Right atrium auricular region (tissue), 2 donors: ENCODE data around the gene LY6G6D. TPM values are rescaled to one million over a fixed set of nuclear protein-coding genes. Genes with fewer than 3 reads are reported as not detected.

Source experiments
- DNase-seq: peaks from one replicate; pipeline ENCODE4 v3.0.0-alpha.2; 2019; ENCODE audit warnings: low spot score
- H3K27ac ChIP-seq, 2 donors: fragments of 200-600 bp; sonication (generic); 1 replicate in 1 of 2; 2 replicates in 1 of 2; pipeline ENCODE4 v1.5.1; 2016 to 2019
- H3K27me3 ChIP-seq, 2 donors: fragments of 200-600 bp; sonication (generic); one replicate each; pipeline versions ENCODE4 v1.5.1 to v1.6.0; 2017 to 2019
- H3K36me3 ChIP-seq: fragments of 200-600 bp; sonication (generic); one replicate; pipeline ENCODE4 v1.5.1; 2016
- H3K4me1 ChIP-seq, 2 donors: fragments of 200-600 bp; sonication (generic); one replicate each; pipeline versions ENCODE4 v1.5.1 to v1.6.0; 2017 to 2019
- H3K4me3 ChIP-seq, 2 donors: fragments of 200-600 bp; sonication (generic); 1 replicate in 1 of 2; 2 replicates in 1 of 2; pipeline ENCODE4 v1.5.1; 2017 to 2019; ENCODE audit warnings: mild to moderate bottlenecking in 1 of 2, moderate library complexity in 1 of 2
- H3K9me3 ChIP-seq, 2 donors: fragments of 200-600 bp; sonication (generic); one replicate each; pipeline ENCODE4 v1.5.1; 2019
- CTCF ChIP-seq, 2 donors: fragments of 200-600 bp; sonication (generic); IDR thresholded peaks; one replicate each; pipeline ENCODE4 v1.5.1; 2019; ENCODE audit warnings: antibody characterized with exemption in 2 of 2
- total RNA-seq, 2 donors: library from RNA; depleted of rRNA; stranded (reverse); fragments of >200 nt; gene quantifications; one replicate each; pipeline ENCODE4 v1.1.0, GENCODE V29; 2016

LY6G6D gene
- total RNA-seq, 2 donors from 2014 or later = not detected

- Histone ChIP-seq H3K27me3 (no peaks in the 10 kb centered on the region), H3K9me3 (no peaks in the 10 kb centered on the region), H3K36me3 (peaks cover 19% of the 10 kb centered on the region), H3K4me1 (peaks cover 0 to 57% of the 10 kb centered on the region in 2 donors), H3K27ac (peak overlapping the region; percentile 93 to 96), H3K4me3 (no peak overlapping the region)
- TF ChIP-seq CTCF (IDR thresholded peaks at IDR 0.05) = no peak
- no peak for DNase-seq
Observed at GRCh38 chr6:31737315-31737990, 22.3 kb downstream of the LY6G6D start.

- no peak overlapping the region for H3K4me3 ChIP-seq
- peak in 1 of 2 donors; percentile 19 for TF ChIP-seq CTCF (IDR thresholded peaks at IDR 0.05)
- peak; percentile 68 for DNase-seq
- peaks cover 0 to 57% of the 10 kb centered on the region in 2 donors for H3K4me1 ChIP-seq
- no peaks in the 10 kb centered on the region for H3K27me3 ChIP-seq
- peak overlapping the region; percentile 93 to 96 for H3K27ac ChIP-seq
- peaks cover 11% of the 10 kb centered on the region for H3K36me3 ChIP-seq
- H3K9me3 ChIP-seq = no peaks in the 10 kb centered on the region
Observed at GRCh38 chr6:31737991-31738979, 23.1 kb downstream of the LY6G6D start.

- H3K36me3 ChIP-seq = no peaks in the 10 kb centered on the region
- H3K4me3 ChIP-seq = peak within 1 kb of the TSS; percentile 62 to 66
- DNase-seq = peak; percentile 99
- no peaks in the 10 kb centered on the region for H3K27me3 ChIP-seq
- TF ChIP-seq CTCF (IDR thresholded peaks at IDR 0.05) = no peak
- peaks cover 0 to 43% of the 10 kb centered on the region in 2 donors for H3K4me1 ChIP-seq
- peak within 1 kb of the TSS; percentile 41 to 43 for H3K27ac ChIP-seq
- no peaks in the 10 kb centered on the region for H3K9me3 ChIP-seq
Observed at GRCh38 chr6:31739639-31740396, 24.7 kb downstream of the LY6G6D start, which contains the start of gene MSH5. TSS of gene MSH5 (plus strand) at chr6:31740005. CDS start at chr6:31740467, 462 bp downstream.

- Histone ChIP-seq H3K36me3 (no peaks in the 10 kb centered on the region), H3K27me3 (no peaks in the 10 kb centered on the region), H3K9me3 (no peaks in the 10 kb centered on the region), H3K4me1 (peaks cover 0 to 38% of the 10 kb centered on the region in 2 donors), H3K27ac (peak overlapping the region; percentile 41 to 43), H3K4me3 (peak overlapping the region; percentile 62 to 66)
- no peak for DNase-seq
- TF ChIP-seq CTCF (IDR thresholded peaks at IDR 0.05) = no peak
Observed at GRCh38 chr6:31740397-31741223, 25.5 kb downstream of the LY6G6D start.

- no peak for DNase-seq
- Histone ChIP-seq H3K36me3 (no peaks in the 10 kb centered on the region), H3K9me3 (no peaks in the 10 kb centered on the region), H3K27me3 (no peaks in the 10 kb centered on the region), H3K27ac (no peak overlapping the region), H3K4me1 (peaks cover 0 to 34% of the 10 kb centered on the region in 2 donors), H3K4me3 (no peak overlapping the region)
- no peak for TF ChIP-seq CTCF (IDR thresholded peaks at IDR 0.05)
Observed at GRCh38 chr6:31741815-31742214, 26.7 kb downstream of the LY6G6D start.
